ENCODE data around the gene EYA2.

EYA2 gene

DNA sequence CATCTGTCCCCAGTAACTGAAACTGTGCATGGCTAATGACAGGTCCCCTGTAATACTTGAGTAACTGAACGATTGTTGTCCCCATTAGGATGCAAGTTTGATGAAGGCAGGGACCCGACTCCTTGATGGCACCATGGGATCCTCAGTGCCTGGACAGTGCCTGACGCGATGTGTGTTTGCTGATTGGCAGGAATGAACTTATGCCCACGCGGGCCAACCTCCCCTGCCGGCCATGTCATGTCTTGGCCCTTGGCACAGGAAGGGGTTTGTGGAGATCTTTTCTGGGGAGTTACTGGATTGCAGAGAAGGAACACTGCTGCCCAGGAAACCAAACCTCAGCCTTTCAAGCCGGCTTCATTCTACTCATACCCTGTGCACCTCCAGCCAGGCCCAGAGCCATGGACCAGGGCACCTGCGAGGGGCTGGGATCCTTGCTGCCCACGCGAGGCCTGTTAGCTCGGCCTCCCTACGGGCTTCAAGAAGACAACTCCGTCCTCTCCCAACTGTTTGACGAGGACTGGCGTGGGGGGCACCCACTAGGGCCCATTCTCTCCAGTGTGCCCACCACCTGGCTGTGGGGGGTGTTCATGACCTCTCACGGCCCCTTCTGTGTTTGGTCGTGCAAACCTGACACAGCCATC, 314.0 kb downstream of the EYA2 start:
- TF ChIP-seq, protein P1, sequence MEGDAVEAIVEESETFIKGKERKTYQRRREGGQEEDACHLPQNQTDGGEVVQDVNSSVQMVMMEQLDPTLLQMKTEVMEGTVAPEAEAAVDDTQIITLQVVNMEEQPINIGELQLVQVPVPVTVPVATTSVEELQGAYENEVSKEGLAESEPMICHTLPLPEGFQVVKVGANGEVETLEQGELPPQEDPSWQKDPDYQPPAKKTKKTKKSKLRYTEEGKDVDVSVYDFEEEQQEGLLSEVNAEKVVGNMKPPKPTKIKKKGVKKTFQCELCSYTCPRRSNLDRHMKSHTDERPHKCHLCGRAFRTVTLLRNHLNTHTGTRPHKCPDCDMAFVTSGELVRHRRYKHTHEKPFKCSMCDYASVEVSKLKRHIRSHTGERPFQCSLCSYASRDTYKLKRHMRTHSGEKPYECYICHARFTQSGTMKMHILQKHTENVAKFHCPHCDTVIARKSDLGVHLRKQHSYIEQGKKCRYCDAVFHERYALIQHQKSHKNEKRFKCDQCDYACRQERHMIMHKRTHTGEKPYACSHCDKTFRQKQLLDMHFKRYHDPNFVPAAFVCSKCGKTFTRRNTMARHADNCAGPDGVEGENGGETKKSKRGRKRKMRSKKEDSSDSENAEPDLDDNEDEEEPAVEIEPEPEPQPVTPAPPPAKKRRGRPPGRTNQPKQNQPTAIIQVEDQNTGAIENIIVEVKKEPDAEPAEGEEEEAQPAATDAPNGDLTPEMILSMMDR (conservative IDR thresholded peaks at IDR 0.05) = no peak
- no peak for TF ChIP-seq ZFX (IDR thresholded peaks at IDR 0.05)
- no peak overlapping the region for H3K27ac ChIP-seq

- no peak overlapping the region for H3K27ac ChIP-seq
- TF ChIP-seq ZFX (IDR thresholded peaks at IDR 0.05) = no peak
- TF ChIP-seq, protein P1 (conservative IDR thresholded peaks at IDR 0.05) = no peak
Measured at GRCh38 chr20:47209982-47210381, 315.3 kb downstream of the EYA2 start.

- H3K27ac ChIP-seq = no peak overlapping the region
- no peak for TF ChIP-seq ZFX (IDR thresholded peaks at IDR 0.05)
- TF ChIP-seq, protein P1 (conservative IDR thresholded peaks at IDR 0.05) = no peak
Measured at GRCh38 chr20:47210470-47210869, 315.8 kb downstream of the EYA2 start.

GRCh38 chr20:47211036-47211435, 316.4 kb downstream of the EYA2 start:
- no peak overlapping the region for H3K27ac ChIP-seq
- TF ChIP-seq, protein P1 (conservative IDR thresholded peaks at IDR 0.05) = no peak
- no peak for TF ChIP-seq ZFX (IDR thresholded peaks at IDR 0.05)

DNA sequence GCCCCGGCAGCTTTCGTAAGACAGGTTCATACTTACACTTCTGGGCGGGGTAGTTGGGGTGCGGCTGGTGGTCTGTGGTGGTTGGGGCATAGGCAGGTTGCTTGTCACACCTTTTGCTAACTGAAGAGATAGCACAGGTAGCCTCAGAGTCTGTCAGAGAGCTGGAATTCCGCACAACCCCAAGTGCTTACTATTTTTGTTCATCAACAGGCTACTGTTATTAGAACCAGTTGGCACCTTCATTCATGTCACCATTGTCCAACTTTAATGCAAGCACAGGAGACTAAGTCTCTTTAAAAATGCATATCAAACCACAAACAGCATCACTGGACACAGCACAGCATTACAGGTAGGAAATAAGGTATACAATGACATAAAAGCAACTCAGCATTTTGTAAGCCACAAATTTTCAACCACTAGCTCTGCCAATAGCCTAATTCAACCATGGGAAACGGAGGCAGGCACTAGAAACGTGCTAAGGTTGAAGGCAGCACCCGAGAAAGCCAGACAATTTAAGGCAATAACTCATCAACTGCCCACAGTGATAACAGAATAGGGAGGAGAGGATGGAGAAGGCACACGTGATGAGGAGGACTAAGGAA, 318.1 kb downstream of the EYA2 start:
- TF ChIP-seq, protein P1 (conservative IDR thresholded peaks at IDR 0.05) = no peak
- TF ChIP-seq ZFX (IDR thresholded peaks at IDR 0.05) = no peak
- no peak overlapping the region for H3K27ac ChIP-seq

GRCh38 chr20:47213966-47214365, 319.3 kb downstream of the EYA2 start:
- TF ChIP-seq, protein P1 (conservative IDR thresholded peaks at IDR 0.05) = no peak
- no peak for TF ChIP-seq ZFX (IDR thresholded peaks at IDR 0.05)

GRCh38 chr20:47215653-47216397, 321.2 kb downstream of the EYA2 start:
- TF ChIP-seq, protein P1 (conservative IDR thresholded peaks at IDR 0.05) = no peak
- no peak for TF ChIP-seq ZFX (IDR thresholded peaks at IDR 0.05)
- no peak overlapping the region for H3K27ac ChIP-seq

More at GRCh38 chr20:47213966-47214365, 319.3 kb downstream of the EYA2 start:
- no peak overlapping the region for H3K27ac ChIP-seq

Data from C4-2B (cell line).